ENCODE measurements around the gene UBXN6.

Gene UBXN6

GRCh38 chr19:4487572-4487971 lies 30.0 kb upstream of the UBXN6 start:
- no peak for DNase-seq (ENCODE audit: extremely low spot score)
- TF ChIP-seq CTCF (IDR thresholded peaks at IDR 0.05; ENCODE audit: control extremely low read depth, extremely low read depth, low read depth, missing control alignments): no peak
- POLR2A ChIA-PET: no interaction called here
- CTCF ChIA-PET: no interaction called here

- TF ChIP-seq CTCF (IDR thresholded peaks at IDR 0.05; ENCODE audit: control extremely low read depth, extremely low read depth, low read depth, missing control alignments): no peak
- ChIA-PET POLR2A (interaction anchor here (0.7 kb wide), 1 partner anchor 12 kb away, joined by 4 read pairs; no protein-coding TSS in a partner anchor), CTCF (interaction anchor here (1.2 kb wide), 1 partner anchor 217 kb away, joined by 3 read pairs; no protein-coding TSS in a partner anchor)
- no peak for DNase-seq (ENCODE audit: extremely low spot score)
Observed at GRCh38 chr19:4483385-4483784, 25.8 kb upstream of the UBXN6 start.

- no peak for TF ChIP-seq CTCF (IDR thresholded peaks at IDR 0.05; ENCODE audit: control extremely low read depth, extremely low read depth, low read depth, missing control alignments)
- POLR2A ChIA-PET: interaction anchor here (1.4 kb wide), 1 partner anchor 12 kb away, joined by 6 read pairs; no protein-coding TSS in a partner anchor
- CTCF ChIA-PET: interaction anchor here (1.1 kb wide), 1 partner anchor 12 kb away, joined by 3 read pairs; no protein-coding TSS in a partner anchor
- DNase-seq (ENCODE audit: extremely low spot score): no peak
Observed at GRCh38 chr19:4482721-4483364, 25.2 kb upstream of the UBXN6 start.

GRCh38 chr19:4477034-4477801 lies 19.6 kb upstream of the UBXN6 start:
- CTCF ChIA-PET: interaction anchor here (1.4 kb wide), 1 partner anchor 159 kb away, joined by 3 read pairs; no protein-coding TSS in a partner anchor
- no peak for TF ChIP-seq CTCF (IDR thresholded peaks at IDR 0.05; ENCODE audit: control extremely low read depth, extremely low read depth, low read depth, missing control alignments)
- POLR2A ChIA-PET: interaction anchor here (0.6 kb wide), 1 partner anchor 9 kb away, joined by 3 read pairs; no protein-coding TSS in a partner anchor
- no peak for DNase-seq (ENCODE audit: extremely low spot score)

- CTCF ChIA-PET: interaction anchor here (0.8 to 1.0 kb wide), 3 partner anchors 10 to 74 kb away, joined by 3 read pairs; partner anchors contain the start of gene SH3GL1
- DNase-seq (ENCODE audit: extremely low spot score): peak; percentile 86
- POLR2A ChIA-PET: interaction anchor here (0.5 kb wide), 1 partner anchor 94 kb away, joined by 4 read pairs; no protein-coding TSS in a partner anchor
- TF ChIP-seq CTCF (IDR thresholded peaks at IDR 0.05; ENCODE audit: control extremely low read depth, extremely low read depth, low read depth, missing control alignments): no peak
Observed at GRCh38 chr19:4474514-4475022, 17.0 kb upstream of the UBXN6 start.
